HG03460 (cell line): ENCODE data around the gene ATXN3.

Source experiments
- ATAC-seq: cut with Tn5 transposase; IDR thresholded peaks from one replicate; pipeline ENCODE4 v1.9.1; 2021; ENCODE audit not compliant: unreplicated experiment

ATXN3 gene

GRCh38 chr14:92106143-92106926, at the start of gene ATXN3:
TSS of gene ATXN3 (minus strand) at chr14:92106582. CDS start at chr14:92106552, 30 bp downstream.
- ATAC-seq: peak; percentile 85

DNA sequence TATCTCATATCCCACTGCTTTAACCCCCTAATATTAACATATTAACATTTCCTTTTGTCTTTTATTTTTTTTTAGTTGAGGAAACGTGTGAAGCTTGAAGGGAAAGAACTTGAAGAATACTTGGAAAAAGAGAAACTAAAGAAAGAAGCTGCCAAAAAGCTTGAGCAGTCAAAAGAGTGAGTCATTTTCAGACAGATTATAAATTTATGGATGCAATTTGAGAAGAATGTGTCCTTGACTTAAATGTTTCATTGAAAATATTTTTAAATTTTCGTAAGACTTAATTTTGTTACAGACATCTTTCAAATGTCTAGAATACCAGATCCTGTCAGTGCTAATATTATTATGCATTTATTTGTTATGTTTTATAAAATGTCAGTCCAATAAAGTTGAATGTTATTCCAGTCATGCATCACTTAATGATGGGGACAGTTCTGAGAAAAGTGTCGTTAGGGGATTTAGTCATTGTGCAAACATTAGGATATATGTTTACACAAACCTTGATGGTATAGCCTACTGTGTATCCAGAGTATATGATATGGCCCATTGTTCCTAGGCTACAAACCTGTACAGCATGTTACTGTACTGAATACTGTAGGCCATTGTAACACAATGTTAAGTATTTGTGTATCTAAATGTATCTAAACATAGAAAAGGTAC, 48.0 kb upstream of the ATXN3 start:
- ATAC-seq: no peak

DNA sequence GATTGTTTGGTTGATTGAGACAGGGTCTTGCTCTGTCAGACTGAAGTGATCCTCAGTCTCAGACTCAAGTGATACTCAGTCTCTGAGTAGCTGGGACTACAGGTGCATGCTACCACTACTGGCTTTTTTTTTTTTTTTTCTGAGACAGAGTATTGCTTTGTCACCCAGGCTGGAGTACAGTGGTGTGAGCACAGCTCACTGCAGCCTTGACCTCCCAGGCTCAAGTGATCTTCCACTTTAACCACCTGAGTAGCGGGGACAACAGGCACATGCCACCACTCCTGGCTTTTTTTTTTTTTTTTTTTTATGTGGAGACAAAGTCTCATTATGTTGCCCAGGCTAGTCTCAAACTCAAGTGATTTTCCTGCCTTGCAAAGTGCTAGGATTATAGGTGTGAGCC, 47.2 kb upstream of the ATXN3 start:
- no peak for ATAC-seq

DNA sequence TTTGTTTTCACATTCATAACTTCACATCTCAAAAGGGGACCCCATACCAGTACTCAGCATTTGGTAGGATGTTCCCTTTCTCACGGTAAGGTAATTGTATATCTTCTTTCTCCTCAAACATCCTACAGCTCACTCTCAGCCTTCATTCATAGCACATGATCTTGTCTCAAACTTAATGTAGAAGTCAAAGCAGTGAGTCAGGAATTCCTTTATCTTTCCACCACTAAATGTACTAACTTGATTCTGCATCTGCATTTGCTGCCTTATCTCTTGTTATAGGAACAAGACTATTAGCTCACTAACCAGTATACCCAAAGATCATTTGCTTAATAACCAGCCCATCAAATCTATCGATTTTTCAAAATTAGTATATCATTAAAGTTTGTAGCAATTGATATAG, 38.3 kb upstream of the ATXN3 start:
- ATAC-seq: no peak

DNA sequence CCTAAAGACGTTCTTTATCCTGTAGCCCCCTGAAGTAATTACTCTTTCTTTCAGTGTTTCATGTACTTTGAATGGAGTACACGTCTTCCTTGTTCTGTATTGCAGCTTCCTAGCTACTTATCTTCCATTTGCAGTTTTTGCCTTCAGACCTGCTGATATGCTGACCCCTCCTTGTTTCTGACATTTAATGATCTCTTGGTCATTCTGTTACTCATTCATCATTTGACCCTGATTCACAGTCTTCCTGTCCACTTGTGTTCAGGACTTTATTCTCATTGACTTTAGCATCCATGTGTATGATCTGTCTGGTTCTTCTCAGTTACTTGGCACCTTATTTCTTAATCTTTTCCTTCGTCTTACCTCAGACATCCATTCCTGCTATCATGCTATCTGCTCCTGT, 37.6 kb upstream of the ATXN3 start:
- ATAC-seq: no peak

GRCh38 chr14:92143309-92143708, 36.9 kb upstream of the ATXN3 start:
- ATAC-seq: no peak

- ATAC-seq: no peak
These were observed 28.9 kb upstream of the ATXN3 start for GRCh38 chr14:92135269-92135668.

- ATAC-seq: no peak
These were observed 28.1 kb upstream of the ATXN3 start for GRCh38 chr14:92134456-92134855.

DNA sequence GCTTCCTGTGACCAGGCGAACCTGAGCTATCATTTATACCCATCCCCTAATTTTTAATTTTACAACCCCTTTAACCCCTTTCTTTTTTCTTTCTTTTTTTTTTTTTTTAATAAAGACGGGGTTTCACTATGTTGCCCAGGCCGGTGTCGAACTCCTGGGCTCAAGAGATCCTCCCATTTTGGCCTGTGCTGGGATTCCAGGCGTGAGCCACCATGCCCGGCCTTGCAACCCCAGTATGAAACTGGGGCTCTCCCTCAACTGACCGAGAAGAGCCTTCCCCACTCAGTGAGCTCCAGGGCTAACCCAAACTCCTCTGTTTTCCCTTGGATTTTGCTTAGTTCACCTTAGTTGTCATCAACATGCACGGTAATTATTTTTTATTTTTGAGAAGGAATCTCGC, 16.4 kb upstream of the ATXN3 start:
- no peak for ATAC-seq

DNA sequence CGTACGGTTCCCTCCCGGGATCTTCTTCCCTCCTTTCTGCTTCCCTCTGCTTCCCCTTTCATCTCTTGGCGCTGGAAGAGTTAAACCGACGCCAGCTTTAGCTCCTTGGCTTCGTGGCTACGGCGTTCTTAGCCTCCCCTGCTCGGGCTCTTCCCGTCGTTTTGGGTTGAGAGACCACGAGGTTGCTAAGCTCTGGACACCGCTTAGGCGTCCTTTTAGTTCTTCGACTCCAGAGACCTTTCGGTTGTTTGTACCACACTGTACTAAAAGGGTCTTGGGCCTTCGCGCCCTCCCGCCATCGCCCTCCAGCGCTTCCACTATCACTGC, 15.9 kb upstream of the ATXN3 start:
- peak; percentile 22 for ATAC-seq

- peak; percentile 86 for ATAC-seq
These were observed 15.4 kb upstream of the ATXN3 start, which contains the start of the genes CPSF2 and NDUFB1 for GRCh38 chr14:92121670-92122350. TSS of gene CPSF2 (plus strand) at chr14:92121969. CDS start at chr14:92130985, 9,016 bp downstream. TSS of gene NDUFB1 (minus strand) at chr14:92121706. CDS start at chr14:92117637, 4,069 bp downstream.

GRCh38 chr14:92121207-92121669, 14.9 kb upstream of the ATXN3 start:
- peak; percentile 32 for ATAC-seq

GRCh38 chr14:92109490-92109889, 3.1 kb upstream of the ATXN3 start:
- no peak for ATAC-seq

DNA sequence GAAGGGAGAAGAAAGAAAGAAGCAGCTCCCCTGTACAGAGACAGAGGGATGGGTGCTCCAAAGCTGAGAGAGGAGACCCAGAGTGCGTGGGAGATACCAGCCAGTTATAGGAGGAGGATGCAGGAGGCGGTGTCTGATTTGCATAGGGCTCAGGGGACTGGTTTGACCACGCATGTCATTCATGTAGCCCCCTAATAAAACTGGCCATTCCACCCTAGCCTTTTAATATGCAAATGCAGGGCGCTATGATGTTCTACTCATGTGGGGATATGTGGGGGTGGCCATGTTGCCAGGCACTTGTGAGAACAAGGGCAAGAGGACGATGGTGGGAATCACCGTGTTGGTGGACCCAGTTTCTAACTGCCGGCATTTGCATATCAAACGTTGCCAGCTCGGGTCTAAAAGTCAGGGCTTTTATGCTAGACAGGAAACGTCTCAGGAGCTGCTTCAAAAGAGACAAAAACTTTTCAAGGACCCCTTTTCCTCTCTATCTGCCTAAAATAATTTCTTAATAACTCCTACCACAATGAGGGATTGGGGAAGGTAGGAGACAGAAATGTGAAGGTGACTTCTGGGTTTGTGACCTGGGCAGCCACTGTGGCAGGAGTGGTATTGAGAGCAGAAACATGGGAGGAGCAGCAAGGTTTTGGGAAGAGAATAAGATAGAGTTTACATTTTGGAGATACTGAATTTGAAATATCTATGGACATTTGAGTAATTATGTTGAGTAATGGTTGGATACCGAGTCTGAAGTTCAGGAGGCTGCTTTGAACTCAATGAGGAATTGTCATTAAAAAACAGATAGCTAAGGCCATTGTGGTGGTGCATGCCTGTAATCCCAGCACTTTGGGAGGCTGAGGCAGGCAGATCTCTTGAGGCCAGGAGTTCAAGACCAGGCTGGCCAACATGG, 2.2 kb upstream of the ATXN3 start:
- no peak for ATAC-seq

- peak; percentile 7 for ATAC-seq
These were observed 564 bp downstream of the ATXN3 start for GRCh38 chr14:92105893-92106142.

DNA sequence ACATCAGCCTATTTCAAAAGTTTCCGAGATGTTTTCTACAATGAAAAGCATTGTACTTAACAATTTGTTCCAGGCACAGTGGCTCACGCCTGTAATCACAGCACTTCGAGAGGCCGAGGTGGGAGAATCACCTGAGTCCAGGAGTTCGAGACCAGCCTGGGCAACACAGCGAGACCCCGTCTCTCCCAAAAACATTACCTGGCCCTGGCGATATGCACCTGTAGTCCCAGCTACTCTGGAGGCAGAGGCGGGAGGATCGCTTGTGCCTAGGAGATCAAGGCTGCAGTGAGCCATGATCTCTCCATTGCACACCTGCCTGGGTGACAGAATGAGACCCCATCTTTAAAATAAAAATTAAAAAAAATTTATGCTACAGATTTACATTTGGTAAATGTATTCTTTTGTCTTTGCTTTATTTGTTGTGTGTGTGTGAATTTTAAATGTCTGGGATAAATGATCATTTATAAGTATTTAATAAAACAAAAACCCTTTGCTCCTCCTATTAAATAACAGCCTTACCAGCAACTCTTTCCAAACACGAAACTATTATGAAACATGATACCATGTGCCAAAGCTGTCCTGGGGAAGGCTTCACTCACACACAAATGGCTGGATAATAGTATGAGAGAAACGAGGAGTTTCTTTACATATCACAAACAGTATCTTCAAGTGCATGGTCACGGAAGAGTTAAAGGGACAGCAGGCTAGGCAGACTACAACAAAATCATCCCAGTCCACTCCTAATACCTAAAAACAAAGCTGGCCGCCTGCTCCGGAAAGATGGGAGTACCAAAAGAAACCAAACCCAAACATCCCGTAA, 1.1 kb downstream of the ATXN3 start:
- ATAC-seq: no peak

DNA sequence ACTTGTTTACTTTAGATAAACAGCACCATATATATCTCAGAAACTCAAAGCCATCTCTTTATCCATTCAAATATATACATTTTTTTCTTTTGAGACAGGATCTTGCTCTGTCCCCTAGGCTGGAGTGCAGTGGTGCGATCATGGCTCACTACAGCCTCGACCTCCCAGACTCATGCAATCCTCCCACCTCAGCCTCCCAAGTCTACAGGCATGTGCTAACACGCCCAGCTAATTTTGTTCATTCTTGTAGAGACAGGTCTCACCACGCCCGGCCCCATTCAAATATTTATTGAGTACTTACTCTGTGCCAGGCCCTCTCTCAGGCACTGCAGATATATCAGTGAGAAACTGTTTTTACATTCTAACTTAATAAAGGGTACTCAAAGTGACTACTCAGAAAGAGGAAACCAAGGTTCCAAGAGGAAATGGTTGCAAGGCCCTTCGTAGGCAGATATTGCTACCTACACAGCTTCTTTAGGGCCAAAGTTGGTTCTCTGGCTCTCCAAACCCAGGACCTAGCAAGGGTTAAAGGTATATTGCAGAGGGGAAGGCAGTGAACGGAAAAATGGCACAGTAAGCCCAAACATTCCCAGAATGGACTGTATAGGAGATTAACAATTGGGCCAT, 2.9 kb downstream of the ATXN3 start:
- ATAC-seq: no peak

GRCh38 chr14:92099802-92100201, 6.6 kb downstream of the ATXN3 start:
- no peak for ATAC-seq

DNA sequence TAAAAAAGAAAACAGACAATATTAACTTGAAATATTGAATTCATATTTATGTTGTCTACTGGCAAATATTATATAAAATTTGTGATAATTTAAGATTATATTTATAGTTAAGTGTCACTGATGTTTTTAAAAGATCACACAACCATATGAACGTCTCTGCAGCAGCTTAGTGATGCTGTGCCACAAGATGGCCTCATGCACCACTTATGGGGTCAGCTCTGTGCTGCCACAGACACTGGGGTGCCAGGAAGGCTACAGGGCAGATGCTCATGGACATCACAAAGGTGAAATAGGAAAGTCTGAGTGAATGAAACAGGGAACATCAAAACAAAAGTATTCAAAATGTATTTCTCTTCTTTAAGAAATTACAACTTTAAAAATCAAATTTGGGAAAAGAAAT, 13.1 kb downstream of the ATXN3 start:
- ATAC-seq: no peak

GRCh38 chr14:92088494-92088893, 17.9 kb downstream of the ATXN3 start:
- ATAC-seq: no peak
